Mucosa of descending colon (tissue), 3 donors: ENCODE measurements around the gene UNC45A. TPM values are rescaled to one million over a fixed set of nuclear protein-coding genes. Genes with fewer than 3 reads are reported as not detected.

ENCODE experiments used
- ATAC-seq: fragments of 200-7000 bp; cut with Tn5 transposase; one replicate; pipeline ENCODE4 v1.9.1; 2020; ENCODE audit warnings: mild to moderate bottlenecking, moderate library complexity
- DNase-seq, 3 donors: peaks; one replicate each; pipeline ENCODE4 v3.0.0-alpha.2; 2020
- H3K36me3 ChIP-seq: fragments of 200-600 bp; one replicate; pipeline ENCODE4 v1.8.0; 2021; ENCODE audit warnings: low read depth, mild to moderate bottlenecking
- H3K4me1 ChIP-seq: fragments of 200-600 bp; one replicate; pipeline ENCODE4 v1.8.0; 2021; ENCODE audit warnings: low read depth, mild to moderate bottlenecking
- H3K4me3 ChIP-seq: fragments of 200-600 bp; one replicate; pipeline ENCODE4 v1.8.0; 2021; ENCODE audit warnings: mild to moderate bottlenecking
- H3K9me3 ChIP-seq: fragments of 200-600 bp; one replicate; pipeline ENCODE4 v1.8.0; 2021; ENCODE audit warnings: mild to moderate bottlenecking
- CTCF ChIP-seq: fragments of 200-600 bp; IDR thresholded peaks from one replicate; pipeline ENCODE4 v1.8.0; 2022; ENCODE audit warnings: antibody characterized with exemption, mild to moderate bottlenecking
- intact Hi-C, 2 donors: fragments of 100-400 bp; cut with DNase I in 1 of 2; cut with micrococcal nuclease in 1 of 2; formaldehyde crosslinking; loops; one replicate each; pipeline versions ENCODE4 v1.11.0 to v1.11.1; 2022; cut with DNase I, micrococcal nuclease
- total RNA-seq, 3 donors: library from RNA; stranded (reverse); fragmentation: NEBNext Ultra II Directional in 2 of 3; extraction: Animal tissue kit (Norgen Biotek cat#: 25700) in 2 of 3; gene quantifications; one replicate each; pipeline versions ENCODE4 v1.2.1 to v1.2.4, GENCODE V29; 2021 to 2023
- donor health status: DM: no; HTN: no; CAD: no; lungs with moderate emphysema.
- donor health status: DM: no; HTN: no; CAD: no.
- donor health status: DM: no; HTN: yes; CAD: no.

UNC45A gene
- total RNA-seq, 3 donors from 2014 or later: 43.9 to 92.5 (median 54.8) TPM

GRCh38 chr15:90957031-90957790 lies 22.1 kb downstream of the UNC45A start:
- intact Hi-C loops: loop anchor here in 1 of 2 donors (10.0 kb wide), 1 partner anchor 308 kb away; no protein-coding TSS in a partner anchor
- TF ChIP-seq CTCF: no peak
- ATAC-seq (peak; percentile 21), DNase-seq (no peak)
- peaks cover 16% of the 10 kb centered on the region for H3K4me1 ChIP-seq
- no peak overlapping the region for H3K4me3 ChIP-seq
- H3K36me3 ChIP-seq: no peaks in the 10 kb centered on the region
- no peaks in the 10 kb centered on the region for H3K9me3 ChIP-seq

- no peak overlapping the region for H3K4me3 ChIP-seq
- intact Hi-C loops: loop anchor here in 1 of 2 donors (10.0 kb wide), 1 partner anchor 307 kb away; no protein-coding TSS in a partner anchor
- DNase-seq: no peak
Observed at GRCh38 chr15:90957791-90958190, 22.7 kb downstream of the UNC45A start.

GRCh38 chr15:90959028-90959595 lies 24.0 kb downstream of the UNC45A start:
- Histone ChIP-seq H3K4me1 (peaks cover 16% of the 10 kb centered on the region), H3K9me3 (no peaks in the 10 kb centered on the region), H3K36me3 (no peaks in the 10 kb centered on the region), H3K4me3 (no peak overlapping the region)
- ATAC-seq (no peak), DNase-seq (no peak)
- intact Hi-C loops: loop anchor here in 1 of 2 donors (10.0 kb wide), 1 partner anchor 306 kb away; no protein-coding TSS in a partner anchor
- TF ChIP-seq CTCF: no peak

More at GRCh38 chr15:90957791-90958190, 22.7 kb downstream of the UNC45A start:
- Histone ChIP-seq H3K36me3 (no peaks in the 10 kb centered on the region), H3K9me3 (no peaks in the 10 kb centered on the region), H3K4me1 (peaks cover 16% of the 10 kb centered on the region)
- TF ChIP-seq CTCF: no peak
- ATAC-seq: no peak

GRCh38 chr15:90959894-90960293 lies 24.8 kb downstream of the UNC45A start:
- intact Hi-C loops: loop anchor here in 1 of 2 donors (10.0 kb wide), 1 partner anchor 305 kb away; no protein-coding TSS in a partner anchor
- no peak overlapping the region for H3K4me3 ChIP-seq
- no peak for TF ChIP-seq CTCF
- DNase-seq (no peak), ATAC-seq (no peak)
- H3K9me3 ChIP-seq: no peaks in the 10 kb centered on the region
- H3K36me3 ChIP-seq: no peaks in the 10 kb centered on the region
- H3K4me1 ChIP-seq: peaks cover 16% of the 10 kb centered on the region

GRCh38 chr15:90960298-90961091 lies 25.4 kb downstream of the UNC45A start:
- no peak for DNase-seq
- intact Hi-C loops: no loop called here
- no peak for TF ChIP-seq CTCF

More at GRCh38 chr15:90960298-90961091, 25.4 kb downstream of the UNC45A start:
- no peaks in the 10 kb centered on the region for H3K36me3 ChIP-seq
- peaks cover 12% of the 10 kb centered on the region for H3K4me1 ChIP-seq
- H3K9me3 ChIP-seq: no peaks in the 10 kb centered on the region
- no peak overlapping the region for H3K4me3 ChIP-seq
- ATAC-seq: no peak
